ENCODE measurements around the gene SLC36A2. TPM values are rescaled to one million over a fixed set of nuclear protein-coding genes. Genes with fewer than 3 reads are reported as not detected.

Gene SLC36A2
- not detected for total RNA-seq
- polyA plus RNA-seq, result not detected

GRCh38 chr5:151347369-151347768 lies at the start of gene SLC36A2:
SLC36A2 (minus strand) TSS chr5:151347559; CDS start chr5:151347460, 99 bp downstream.
- Histone ChIP-seq H3K36me3 (ENCODE audit: control insufficient read depth, insufficient read depth, low read length) (no peaks in the 10 kb centered on the region), H3K27ac (ENCODE audit: insufficient read depth, low read length, poor library complexity, severe bottlenecking) (no peak within 1 kb of the TSS), H3K4me3 (ENCODE audit: low read depth, low read length) (no peak within 1 kb of the TSS), H3K9me3 (ENCODE audit: control insufficient read depth in 2 of 2, low read length in 2 of 2) (no peaks in the 10 kb centered on the region), H3K27me3 (ENCODE audit: control insufficient read depth, insufficient read depth, low read length) (peaks cover 12% of the 10 kb centered on the region), H3K4me1 (ENCODE audit: control insufficient read depth, insufficient read depth, low read length, poor library complexity, severe bottlenecking) (no peaks in the 10 kb centered on the region)
- H3K4me3 Mint-ChIP-seq, result no peak within 1 kb of the TSS
- peaks cover 0 to 2% (median 0%) of the 10 kb centered on the region in 7 donors for H3K9me3 Mint-ChIP-seq
- no peak within 1 kb of the TSS for H3K27ac Mint-ChIP-seq
- ATAC-seq (ENCODE audit: low read depth in 2 of 2) (no peak), DNase-seq (no peak)
- no peaks in the 10 kb centered on the region for H3K4me1 Mint-ChIP-seq
- H3K36me3 Mint-ChIP-seq, result no peaks in the 10 kb centered on the region
- H3K27me3 Mint-ChIP-seq, result peaks cover 20% of the 10 kb centered on the region

- Histone ChIP-seq H3K4me3 (ENCODE audit: low read depth, low read length) (no peak overlapping the region), H3K27ac (ENCODE audit: insufficient read depth, low read length, poor library complexity, severe bottlenecking) (no peak overlapping the region), H3K9me3 (ENCODE audit: control insufficient read depth in 2 of 2, low read length in 2 of 2) (no peaks in the 10 kb centered on the region), H3K36me3 (ENCODE audit: control insufficient read depth, insufficient read depth, low read length) (no peaks in the 10 kb centered on the region), H3K27me3 (ENCODE audit: control insufficient read depth, insufficient read depth, low read length) (peaks cover 2% of the 10 kb centered on the region), H3K4me1 (ENCODE audit: control insufficient read depth, insufficient read depth, low read length, poor library complexity, severe bottlenecking) (no peaks in the 10 kb centered on the region)
- H3K27ac Mint-ChIP-seq, result no peak overlapping the region
- peaks cover 0 to 6% (median 3%) of the 10 kb centered on the region in 7 donors for H3K9me3 Mint-ChIP-seq
- ATAC-seq (ENCODE audit: low read depth in 2 of 2) (no peak), DNase-seq (no peak)
- H3K4me1 Mint-ChIP-seq, result no peaks in the 10 kb centered on the region
- peaks cover 22% of the 10 kb centered on the region for H3K27me3 Mint-ChIP-seq
- no peak overlapping the region for H3K4me3 Mint-ChIP-seq
- H3K36me3 Mint-ChIP-seq, result no peaks in the 10 kb centered on the region
These were observed 41.6 kb upstream of the SLC36A2 start for GRCh38 chr5:151388960-151389359.

GRCh38 chr5:151384106-151384505 lies 36.7 kb upstream of the SLC36A2 start:
- Mint-ChIP-seq H3K36me3 (no peaks in the 10 kb centered on the region), H3K27ac (no peak overlapping the region), H3K9me3 (peaks cover 0 to 5% (median 0%) of the 10 kb centered on the region in 7 donors), H3K4me3 (no peak overlapping the region), H3K4me1 (no peaks in the 10 kb centered on the region), H3K27me3 (peaks cover 20% of the 10 kb centered on the region)
- H3K4me3 ChIP-seq (ENCODE audit: low read depth, low read length), result no peak overlapping the region
- H3K27me3 ChIP-seq (ENCODE audit: control insufficient read depth, insufficient read depth, low read length), result peaks cover 2% of the 10 kb centered on the region
- no peaks in the 10 kb centered on the region for H3K36me3 ChIP-seq (ENCODE audit: control insufficient read depth, insufficient read depth, low read length)
- ATAC-seq (ENCODE audit: low read depth in 2 of 2), result no peak
- no peak overlapping the region for H3K27ac ChIP-seq (ENCODE audit: insufficient read depth, low read length, poor library complexity, severe bottlenecking)
- no peak for DNase-seq
- no peaks in the 10 kb centered on the region for H3K4me1 ChIP-seq (ENCODE audit: control insufficient read depth, insufficient read depth, low read length, poor library complexity, severe bottlenecking)
- no peaks in the 10 kb centered on the region for H3K9me3 ChIP-seq (ENCODE audit: control insufficient read depth in 2 of 2, low read length in 2 of 2)

- Histone ChIP-seq H3K27ac (ENCODE audit: insufficient read depth, low read length, poor library complexity, severe bottlenecking) (no peak overlapping the region), H3K27me3 (ENCODE audit: control insufficient read depth, insufficient read depth, low read length) (peaks cover 2% of the 10 kb centered on the region), H3K4me3 (ENCODE audit: low read depth, low read length) (no peak overlapping the region), H3K4me1 (ENCODE audit: control insufficient read depth, insufficient read depth, low read length, poor library complexity, severe bottlenecking) (no peaks in the 10 kb centered on the region), H3K36me3 (ENCODE audit: control insufficient read depth, insufficient read depth, low read length) (no peaks in the 10 kb centered on the region), H3K9me3 (ENCODE audit: control insufficient read depth in 2 of 2, low read length in 2 of 2) (no peaks in the 10 kb centered on the region)
- Mint-ChIP-seq H3K4me1 (no peaks in the 10 kb centered on the region), H3K36me3 (no peaks in the 10 kb centered on the region), H3K27ac (no peak overlapping the region), H3K9me3 (peaks cover 0 to 5% (median 0%) of the 10 kb centered on the region in 7 donors), H3K27me3 (peaks cover 20% of the 10 kb centered on the region), H3K4me3 (no peak overlapping the region)
- no peak for DNase-seq
- no peak for ATAC-seq (ENCODE audit: low read depth in 2 of 2)
These were observed 35.7 kb upstream of the SLC36A2 start for GRCh38 chr5:151383011-151383410.

GRCh38 chr5:151382576-151382975 lies 35.2 kb upstream of the SLC36A2 start:
- no peak for DNase-seq
- no peak for ATAC-seq (ENCODE audit: low read depth in 2 of 2)
- no peaks in the 10 kb centered on the region for H3K36me3 Mint-ChIP-seq
- no peaks in the 10 kb centered on the region for H3K9me3 ChIP-seq (ENCODE audit: control insufficient read depth in 2 of 2, low read length in 2 of 2)
- no peaks in the 10 kb centered on the region for H3K36me3 ChIP-seq (ENCODE audit: control insufficient read depth, insufficient read depth, low read length)
- H3K9me3 Mint-ChIP-seq, result peaks cover 0 to 5% (median 0%) of the 10 kb centered on the region in 7 donors
- H3K4me1 Mint-ChIP-seq, result no peaks in the 10 kb centered on the region
- H3K27me3 ChIP-seq (ENCODE audit: control insufficient read depth, insufficient read depth, low read length), result peaks cover 2% of the 10 kb centered on the region
- H3K27ac ChIP-seq (ENCODE audit: insufficient read depth, low read length, poor library complexity, severe bottlenecking), result no peak overlapping the region
- no peaks in the 10 kb centered on the region for H3K4me1 ChIP-seq (ENCODE audit: control insufficient read depth, insufficient read depth, low read length, poor library complexity, severe bottlenecking)
- H3K4me3 ChIP-seq (ENCODE audit: low read depth, low read length), result no peak overlapping the region
- H3K4me3 Mint-ChIP-seq, result no peak overlapping the region
- peaks cover 20% of the 10 kb centered on the region for H3K27me3 Mint-ChIP-seq
- H3K27ac Mint-ChIP-seq, result no peak overlapping the region

GRCh38 chr5:151381899-151382298 lies 34.5 kb upstream of the SLC36A2 start:
- H3K4me3 Mint-ChIP-seq, result no peak overlapping the region
- Histone ChIP-seq H3K36me3 (ENCODE audit: control insufficient read depth, insufficient read depth, low read length) (no peaks in the 10 kb centered on the region), H3K27me3 (ENCODE audit: control insufficient read depth, insufficient read depth, low read length) (peaks cover 2% of the 10 kb centered on the region), H3K27ac (ENCODE audit: insufficient read depth, low read length, poor library complexity, severe bottlenecking) (no peak overlapping the region), H3K4me3 (ENCODE audit: low read depth, low read length) (no peak overlapping the region), H3K9me3 (ENCODE audit: control insufficient read depth in 2 of 2, low read length in 2 of 2) (no peaks in the 10 kb centered on the region), H3K4me1 (ENCODE audit: control insufficient read depth, insufficient read depth, low read length, poor library complexity, severe bottlenecking) (no peaks in the 10 kb centered on the region)
- peaks cover 17% of the 10 kb centered on the region for H3K27me3 Mint-ChIP-seq
- no peak for ATAC-seq (ENCODE audit: low read depth in 2 of 2)
- no peak overlapping the region for H3K27ac Mint-ChIP-seq
- no peaks in the 10 kb centered on the region for H3K36me3 Mint-ChIP-seq
- peaks cover 0 to 5% (median 0%) of the 10 kb centered on the region in 7 donors for H3K9me3 Mint-ChIP-seq
- no peaks in the 10 kb centered on the region for H3K4me1 Mint-ChIP-seq
- DNase-seq, result no peak

- Histone ChIP-seq H3K9me3 (ENCODE audit: control insufficient read depth in 2 of 2, low read length in 2 of 2) (no peaks in the 10 kb centered on the region), H3K4me3 (ENCODE audit: low read depth, low read length) (no peak overlapping the region), H3K4me1 (ENCODE audit: control insufficient read depth, insufficient read depth, low read length, poor library complexity, severe bottlenecking) (no peaks in the 10 kb centered on the region), H3K27ac (ENCODE audit: insufficient read depth, low read length, poor library complexity, severe bottlenecking) (no peak overlapping the region), H3K36me3 (ENCODE audit: control insufficient read depth, insufficient read depth, low read length) (no peaks in the 10 kb centered on the region), H3K27me3 (ENCODE audit: control insufficient read depth, insufficient read depth, low read length) (no peaks in the 10 kb centered on the region)
- Mint-ChIP-seq H3K27ac (peak overlapping the region in 1 of 3 donors; percentile 56), H3K4me1 (no peaks in the 10 kb centered on the region), H3K36me3 (no peaks in the 10 kb centered on the region), H3K9me3 (peaks cover 0 to 5% (median 0%) of the 10 kb centered on the region in 7 donors), H3K4me3 (no peak overlapping the region), H3K27me3 (peaks cover 5% of the 10 kb centered on the region)
- DNase-seq, result no peak
- ATAC-seq (ENCODE audit: low read depth in 2 of 2), result no peak
These were observed 31.3 kb upstream of the SLC36A2 start for GRCh38 chr5:151378616-151379015.

GRCh38 chr5:151374539-151374938 lies 27.2 kb upstream of the SLC36A2 start:
- Mint-ChIP-seq H3K27ac (no peak overlapping the region), H3K4me1 (no peaks in the 10 kb centered on the region), H3K27me3 (peaks cover 8% of the 10 kb centered on the region), H3K36me3 (no peaks in the 10 kb centered on the region), H3K9me3 (peaks cover 0 to 6% (median 0%) of the 10 kb centered on the region in 7 donors), H3K4me3 (no peak overlapping the region)
- DNase-seq (no peak), ATAC-seq (ENCODE audit: low read depth in 2 of 2) (no peak)
- H3K9me3 ChIP-seq (ENCODE audit: control insufficient read depth in 2 of 2, low read length in 2 of 2), result no peaks in the 10 kb centered on the region
- H3K4me3 ChIP-seq (ENCODE audit: low read depth, low read length), result no peak overlapping the region
- H3K4me1 ChIP-seq (ENCODE audit: control insufficient read depth, insufficient read depth, low read length, poor library complexity, severe bottlenecking), result no peaks in the 10 kb centered on the region
- H3K36me3 ChIP-seq (ENCODE audit: control insufficient read depth, insufficient read depth, low read length), result no peaks in the 10 kb centered on the region
- no peaks in the 10 kb centered on the region for H3K27me3 ChIP-seq (ENCODE audit: control insufficient read depth, insufficient read depth, low read length)
- H3K27ac ChIP-seq (ENCODE audit: insufficient read depth, low read length, poor library complexity, severe bottlenecking), result no peak overlapping the region

All from CD4-positive, CD25-positive, alpha-beta regulatory T cell (primary cell).